T-helper 2 cell (primary cell): Measurements from ENCODE around the gene PLXNA2.

Experiments used
- DNase-seq, 5 experiments: peaks; one replicate each; pipeline versions ENCODE4 v3.0.0 to v3.0.0-alpha.2; 2012 to 2022

Gene PLXNA2

DNA sequence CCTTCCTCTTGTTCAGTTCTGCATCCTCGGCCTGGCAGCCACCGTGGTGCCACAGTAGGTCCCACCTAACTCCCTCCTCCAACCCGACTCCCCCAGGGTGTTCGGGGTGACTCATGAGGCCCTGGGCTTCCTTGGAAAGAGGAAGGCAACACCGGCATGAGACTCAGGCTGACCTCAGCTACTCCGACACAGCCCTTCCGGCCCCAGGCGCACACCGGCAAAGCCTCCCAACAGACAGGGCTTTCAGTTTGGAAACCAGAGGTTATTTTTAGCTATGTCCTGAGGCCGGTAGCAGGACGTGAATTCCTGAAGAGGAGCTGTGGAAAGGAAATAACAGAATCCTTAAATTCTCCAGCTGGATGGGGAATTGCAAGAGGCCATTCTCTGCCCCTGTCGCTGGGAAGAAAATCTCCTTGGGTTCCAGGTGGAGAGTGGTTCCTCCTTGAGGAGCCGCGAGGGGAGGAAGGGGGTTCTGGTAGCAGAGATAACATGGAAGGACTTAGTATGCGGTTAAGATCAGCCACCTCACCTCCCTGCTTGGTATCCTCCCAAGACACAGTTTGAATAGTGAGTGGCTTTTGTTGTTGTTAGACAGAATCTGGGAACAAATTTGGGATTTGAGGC is 24.4 kb downstream of the PLXNA2 start:
- no peak for DNase-seq

DNA sequence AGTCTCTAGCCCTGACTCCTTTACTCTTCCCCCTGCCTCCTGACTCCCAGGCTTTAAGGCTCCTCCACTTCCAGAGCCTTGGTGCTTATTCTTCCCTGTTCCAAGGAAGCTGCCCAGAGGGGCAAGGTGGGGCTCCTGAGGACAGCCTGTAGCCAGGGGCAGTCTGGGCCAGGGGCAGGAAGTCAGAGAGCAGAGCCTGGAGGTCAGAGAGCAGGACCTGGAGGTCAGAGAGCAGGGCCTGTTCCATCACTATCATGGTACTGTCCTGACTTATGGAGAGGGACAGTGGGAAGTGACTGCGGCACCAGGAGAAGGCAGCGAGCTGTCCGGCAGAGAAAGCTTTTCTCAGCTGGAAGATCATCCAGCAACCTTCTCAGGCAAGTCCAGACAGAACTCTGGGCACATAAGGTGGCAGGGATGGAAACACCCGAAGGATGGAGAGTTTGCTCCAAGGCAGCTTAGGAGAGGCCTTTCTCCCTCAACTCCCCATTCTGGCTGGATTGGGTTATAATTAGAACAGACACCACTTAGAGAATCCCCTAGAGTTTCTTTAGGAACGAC is 25.0 kb downstream of the PLXNA2 start:
- DNase-seq, result no peak

DNA sequence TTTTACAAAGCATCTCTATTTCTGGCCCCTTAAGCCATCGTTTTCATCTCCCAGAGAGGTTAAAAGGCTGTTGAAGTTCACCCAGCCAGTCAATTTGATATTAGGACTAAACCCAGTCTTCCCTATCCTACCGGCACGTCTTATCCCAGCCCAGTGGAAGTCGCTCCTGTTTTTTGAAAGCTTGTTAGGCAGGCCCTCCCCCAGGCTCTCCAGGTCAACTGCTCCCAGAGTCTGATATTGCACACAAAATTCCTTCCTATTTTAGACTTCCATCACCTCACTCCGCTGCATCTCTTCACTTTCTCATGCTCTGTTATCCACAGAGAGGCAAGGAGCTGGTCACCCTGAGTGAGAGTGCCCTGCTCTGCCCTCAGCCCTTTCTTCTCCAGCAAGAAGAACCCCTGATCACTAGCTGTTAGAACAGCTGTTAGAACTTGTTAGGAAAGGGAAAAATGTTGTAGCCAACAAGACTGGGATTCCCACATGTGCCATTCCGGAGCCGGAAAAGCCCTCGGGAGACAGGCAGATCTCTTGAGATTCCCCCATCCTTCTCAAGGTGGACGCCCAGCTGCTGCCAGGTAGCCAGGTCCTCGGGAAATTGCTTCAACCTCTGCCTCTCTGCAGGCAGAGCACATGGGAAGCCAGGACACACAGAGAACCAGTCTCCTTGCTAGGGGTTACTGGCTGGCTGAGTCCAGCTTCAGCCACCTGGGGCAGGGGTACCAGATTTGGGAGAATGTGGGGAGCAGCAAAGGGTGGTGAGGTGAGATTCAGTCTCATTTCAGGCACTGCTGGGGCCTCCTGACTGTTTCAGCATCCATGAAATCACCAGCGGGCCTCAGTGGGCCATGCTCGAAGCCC is 25.7 kb downstream of the PLXNA2 start:
- DNase-seq, result no peak

DNA sequence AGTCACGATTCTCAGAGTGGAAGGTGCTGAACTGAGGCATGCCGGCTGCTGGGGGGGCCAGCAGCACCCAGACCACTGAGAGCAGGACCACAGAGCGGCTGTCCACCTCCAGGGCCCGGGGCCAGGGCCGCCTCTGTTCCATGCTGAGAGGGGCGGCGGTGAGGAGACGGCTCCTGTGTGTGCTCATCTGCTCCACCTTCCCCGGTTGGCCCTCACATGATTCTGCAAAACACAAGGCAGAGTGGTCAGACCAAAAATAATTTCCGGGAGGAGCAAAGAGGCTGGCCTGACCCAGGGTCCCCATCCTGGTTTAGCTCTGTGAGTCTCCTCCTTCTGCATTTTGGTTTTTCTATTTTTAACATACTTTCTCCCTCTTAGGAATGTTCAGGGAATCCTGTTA is 26.4 kb downstream of the PLXNA2 start:
- DNase-seq, result no peak

DNA sequence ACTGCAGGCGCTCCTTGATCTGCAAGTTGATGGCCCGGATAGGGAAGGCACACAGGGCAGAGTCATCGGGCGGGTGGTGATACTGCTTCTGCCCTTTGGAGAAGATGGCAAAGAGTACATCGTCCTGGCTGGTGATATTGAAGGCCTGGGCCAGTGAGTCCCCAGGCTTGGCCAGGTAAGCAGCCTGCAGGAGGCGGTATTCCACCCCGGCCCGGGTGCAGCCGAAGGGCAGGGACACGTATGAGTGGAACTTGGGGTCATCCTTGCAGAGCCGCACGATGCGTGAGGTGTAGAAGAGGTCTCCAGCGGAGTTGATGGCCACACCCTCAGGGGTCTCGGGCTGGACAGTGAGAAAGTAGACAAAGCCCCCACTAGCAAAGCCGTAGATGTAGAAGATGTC is 27.4 kb downstream of the PLXNA2 start:
- DNase-seq, result no peak

DNA sequence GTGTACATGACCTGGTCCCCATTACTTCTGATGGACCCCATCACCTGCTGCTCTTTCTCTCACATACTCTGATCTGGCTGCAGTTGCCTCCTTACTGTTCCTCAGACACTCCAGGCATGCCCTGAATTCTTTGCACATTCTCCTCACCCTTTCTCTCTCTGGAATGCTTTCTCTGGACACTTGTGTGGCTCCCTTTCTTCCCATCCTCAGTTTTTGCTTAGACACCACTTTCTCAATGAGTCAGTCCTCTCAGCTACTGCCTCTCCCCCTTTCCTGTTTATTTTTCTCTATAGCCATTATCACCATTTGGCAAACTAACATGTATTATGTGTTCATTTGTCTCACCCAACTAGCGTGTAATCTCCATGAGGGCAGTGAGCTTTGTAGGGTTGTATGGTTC is 28.1 kb downstream of the PLXNA2 start:
- no peak for DNase-seq

DNA sequence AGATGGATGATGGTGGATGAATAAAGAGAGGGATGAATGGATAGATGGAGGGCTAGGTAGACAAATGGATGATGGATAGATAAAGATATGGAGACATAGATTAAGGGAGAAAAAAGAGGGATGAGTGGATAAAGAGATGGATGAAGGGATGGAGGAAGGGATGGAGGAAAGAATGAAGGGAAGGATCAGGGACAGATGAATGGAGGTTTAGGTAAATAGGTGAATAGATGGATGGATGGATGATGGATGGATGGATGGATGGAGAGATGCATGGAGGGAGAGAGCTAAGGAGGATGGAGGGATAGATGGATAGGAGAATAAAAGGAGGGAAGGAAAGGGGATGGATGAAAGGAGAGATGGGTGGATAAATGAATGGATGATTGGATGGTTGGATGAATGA is 28.8 kb downstream of the PLXNA2 start:
- DNase-seq, result no peak

DNA sequence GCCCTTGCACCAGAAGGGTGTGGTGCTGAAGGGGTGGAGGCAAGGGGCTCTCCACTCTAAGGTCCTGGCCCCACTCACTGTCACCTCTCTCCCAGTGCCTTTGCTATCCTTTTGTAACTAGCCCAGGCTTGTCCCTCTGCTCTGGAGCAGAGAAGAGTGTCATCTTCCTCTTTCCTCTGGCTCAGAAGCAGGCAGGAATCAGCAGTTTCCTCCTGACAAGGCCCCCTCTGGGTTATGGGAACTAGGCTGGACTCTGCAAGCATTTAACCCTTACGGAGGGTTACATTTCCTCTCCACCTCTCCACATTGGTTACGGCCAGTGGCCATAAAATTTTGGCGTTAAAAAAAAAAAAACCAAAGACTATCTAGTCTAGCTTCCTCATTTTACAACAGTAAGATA is 30.4 kb downstream of the PLXNA2 start:
- DNase-seq, result no peak

DNA sequence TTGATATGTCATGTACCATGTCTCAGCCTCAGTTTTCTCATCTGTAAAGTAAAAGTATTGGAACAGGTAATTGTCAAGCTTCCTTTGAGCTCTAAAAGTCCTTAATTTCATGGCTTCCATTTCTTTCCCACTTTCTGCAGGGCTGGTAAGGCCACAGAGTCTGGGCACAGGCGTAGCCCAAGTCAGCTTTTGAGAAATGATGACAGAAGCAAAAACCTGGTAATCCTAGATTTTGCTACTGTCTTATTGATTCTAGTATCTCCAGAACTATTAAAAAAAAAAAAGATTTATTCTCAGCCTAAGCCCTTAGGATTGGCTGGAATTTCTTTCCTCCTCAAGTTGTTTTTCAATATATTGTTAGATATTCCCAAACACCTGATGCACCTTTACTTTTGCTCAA is 31.3 kb downstream of the PLXNA2 start:
- no peak for DNase-seq

DNA sequence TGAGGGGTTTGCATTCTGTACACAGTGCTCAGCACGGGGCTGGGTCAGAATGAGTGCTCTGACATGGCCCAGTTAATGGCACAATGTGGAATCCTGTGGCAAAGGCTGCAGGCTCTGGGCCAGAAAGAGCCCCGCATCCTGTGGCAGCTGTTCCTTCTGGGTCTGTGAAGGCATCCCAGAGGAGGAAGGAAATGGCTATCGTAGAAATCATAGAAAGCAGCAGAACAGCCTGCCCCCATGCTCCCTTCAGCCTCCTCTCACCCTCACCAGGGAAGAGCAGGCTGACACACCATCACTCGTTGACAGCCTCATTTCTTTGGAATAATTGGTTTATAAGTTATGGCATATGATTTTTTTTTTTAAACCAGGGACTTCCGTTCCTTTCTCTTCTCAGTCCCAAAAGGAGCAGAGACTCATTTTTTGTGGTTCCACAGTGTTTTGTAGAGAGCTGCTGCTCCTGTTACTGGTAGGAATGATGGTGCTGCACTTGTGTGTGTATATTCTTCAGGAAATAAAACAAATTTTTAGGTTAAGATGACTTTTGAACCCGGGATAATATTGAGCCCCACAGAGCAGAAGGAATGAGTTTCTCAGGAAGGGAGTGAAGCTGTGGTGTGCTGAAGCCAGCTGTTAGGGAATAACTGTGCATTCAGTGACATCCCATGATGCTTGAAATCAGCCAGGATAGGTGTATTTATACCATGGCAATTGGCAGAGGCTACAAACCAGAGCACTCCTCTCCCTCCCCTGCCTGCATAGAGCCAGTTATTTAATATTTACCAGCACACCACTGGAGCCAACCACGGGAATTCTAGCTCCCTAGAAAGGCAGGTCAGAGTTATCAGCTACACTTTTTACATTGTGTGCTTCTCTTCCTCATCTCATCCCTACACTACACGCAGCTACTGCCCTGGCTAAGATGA is 32.0 kb downstream of the PLXNA2 start:
- DNase-seq, result no peak

DNA sequence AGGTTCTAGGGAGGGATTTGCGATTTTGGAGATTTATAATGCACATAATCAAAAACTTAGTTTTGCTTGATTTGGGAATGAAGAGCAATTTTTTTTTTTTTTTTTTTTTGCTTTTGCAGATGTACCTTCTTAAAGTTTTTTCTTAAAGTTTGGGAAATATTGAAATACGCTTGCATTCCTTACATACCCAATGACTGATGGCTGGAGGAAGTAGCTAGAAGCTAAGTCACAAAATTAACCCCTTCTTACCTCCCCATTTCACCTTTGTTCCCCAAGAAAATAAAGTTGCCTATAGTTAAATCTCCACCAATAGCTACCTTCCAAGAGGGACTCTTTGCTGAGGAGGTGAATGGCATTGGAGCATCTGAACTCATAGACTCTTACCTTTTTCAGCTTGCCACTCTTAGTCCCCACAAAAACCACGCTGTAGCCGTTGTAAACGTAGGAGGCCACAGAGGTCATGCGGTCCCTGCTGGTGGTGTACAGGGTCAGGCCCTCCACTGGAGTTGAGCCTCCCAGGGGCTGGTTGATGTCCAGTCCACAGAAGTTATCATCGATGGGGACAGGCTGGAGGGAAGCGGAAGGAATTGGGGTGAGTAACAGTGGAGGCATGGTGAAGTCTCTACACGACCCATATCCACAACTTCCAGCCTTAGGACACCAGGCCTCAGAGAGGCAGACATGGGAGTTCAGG is 34.1 kb downstream of the PLXNA2 start:
- no peak for DNase-seq

DNA sequence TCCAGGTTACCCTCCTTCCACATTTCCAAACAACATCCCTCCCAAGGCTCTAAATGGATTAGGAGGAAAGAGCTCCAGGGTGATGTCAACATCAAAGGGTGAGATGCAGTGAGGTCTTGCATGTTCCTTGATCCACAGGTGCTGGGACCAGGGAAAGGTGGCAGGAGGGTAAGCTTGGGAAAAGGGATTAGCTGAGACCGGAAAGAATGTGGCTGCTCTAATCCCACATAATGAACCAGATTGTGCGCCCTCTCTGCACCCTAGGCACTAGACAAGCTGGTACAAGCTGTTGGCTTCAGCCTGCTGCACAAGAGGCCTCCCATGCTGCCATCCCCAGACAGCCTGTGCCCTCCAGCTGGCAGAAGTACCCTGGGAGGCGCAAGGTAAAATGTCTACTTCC is 34.9 kb downstream of the PLXNA2 start:
- DNase-seq, result no peak

DNA sequence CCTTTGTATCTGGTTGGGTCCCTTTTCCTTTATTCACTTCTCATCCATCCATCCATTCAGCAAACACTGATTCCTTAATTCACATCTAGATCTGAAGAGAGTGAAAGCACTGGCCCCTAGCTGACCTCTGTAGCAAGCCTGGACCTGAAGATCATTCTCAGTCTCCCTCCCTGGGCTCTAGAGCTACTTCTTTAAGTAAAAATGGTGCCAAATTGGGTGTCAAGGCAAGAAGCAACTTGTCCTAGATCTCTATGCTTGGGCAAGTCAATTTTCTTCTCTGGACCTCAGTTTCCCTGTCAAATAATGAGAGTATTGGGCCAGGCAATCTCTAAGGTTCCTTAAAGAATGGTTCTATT is 36.1 kb downstream of the PLXNA2 start:
- no peak for DNase-seq

DNA sequence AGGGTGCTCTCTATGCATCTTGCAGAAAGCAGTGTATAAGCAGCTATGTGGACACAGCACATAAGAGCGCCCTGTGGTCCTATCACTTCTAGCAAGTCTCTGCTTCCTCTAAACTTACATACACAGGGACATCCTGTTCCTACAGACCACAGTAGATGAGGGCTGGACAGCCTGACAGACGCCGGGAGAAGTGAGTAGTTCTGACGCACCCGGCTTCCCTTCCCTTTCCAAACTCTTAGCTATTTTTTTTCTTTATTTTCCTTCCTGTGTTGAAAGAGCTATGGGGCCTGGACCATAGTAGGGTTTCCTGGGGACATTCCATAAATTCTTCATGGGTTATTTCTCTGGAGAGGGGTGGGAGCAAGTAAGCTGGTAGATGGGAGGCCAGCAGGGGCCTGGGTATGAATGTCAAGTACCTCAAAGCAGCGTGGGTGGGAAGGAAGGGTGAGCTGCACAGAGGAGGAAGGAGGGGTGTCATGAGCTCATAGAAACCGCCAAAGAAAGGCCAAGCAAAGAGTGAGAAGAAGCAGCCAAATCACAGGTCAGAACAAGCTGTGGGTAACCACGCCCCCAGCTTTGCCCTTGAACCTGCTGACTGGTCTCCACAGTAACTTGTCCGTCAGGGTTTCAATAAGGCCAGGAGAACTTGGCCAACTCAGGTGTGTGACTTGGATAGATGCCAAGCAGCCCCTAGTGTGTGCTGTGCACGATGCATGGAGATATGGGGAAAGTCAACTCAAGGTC is 36.6 kb downstream of the PLXNA2 start:
- no peak for DNase-seq

DNA sequence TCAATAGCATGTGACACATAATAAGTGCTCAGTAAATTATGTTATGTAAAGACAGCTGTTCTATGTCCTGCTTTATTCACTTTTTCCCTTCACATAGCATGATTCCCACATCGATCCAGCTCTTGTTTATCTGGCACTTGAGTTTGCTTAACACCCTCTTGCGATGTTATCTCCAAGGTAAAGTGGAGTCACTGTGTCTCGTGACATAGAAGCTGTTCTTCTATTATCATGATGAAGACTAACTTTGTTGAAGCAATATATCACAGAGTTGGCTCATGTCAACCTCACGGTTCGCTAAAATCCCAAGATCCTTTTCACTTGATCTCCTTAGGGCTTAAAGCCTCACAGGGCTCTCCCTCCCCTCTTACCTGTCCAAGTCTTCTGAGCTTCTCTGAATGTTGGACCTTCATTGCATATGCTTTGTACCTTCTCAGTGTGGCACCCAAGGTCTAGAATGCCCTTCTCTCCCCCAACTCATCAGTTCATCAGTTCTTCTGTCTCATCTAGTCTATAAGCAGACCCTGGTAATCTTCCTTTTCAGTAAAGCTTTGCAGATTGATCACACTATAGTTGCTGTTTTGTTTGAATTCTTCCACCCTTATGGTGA is 38.0 kb downstream of the PLXNA2 start:
- DNase-seq, result no peak

DNA sequence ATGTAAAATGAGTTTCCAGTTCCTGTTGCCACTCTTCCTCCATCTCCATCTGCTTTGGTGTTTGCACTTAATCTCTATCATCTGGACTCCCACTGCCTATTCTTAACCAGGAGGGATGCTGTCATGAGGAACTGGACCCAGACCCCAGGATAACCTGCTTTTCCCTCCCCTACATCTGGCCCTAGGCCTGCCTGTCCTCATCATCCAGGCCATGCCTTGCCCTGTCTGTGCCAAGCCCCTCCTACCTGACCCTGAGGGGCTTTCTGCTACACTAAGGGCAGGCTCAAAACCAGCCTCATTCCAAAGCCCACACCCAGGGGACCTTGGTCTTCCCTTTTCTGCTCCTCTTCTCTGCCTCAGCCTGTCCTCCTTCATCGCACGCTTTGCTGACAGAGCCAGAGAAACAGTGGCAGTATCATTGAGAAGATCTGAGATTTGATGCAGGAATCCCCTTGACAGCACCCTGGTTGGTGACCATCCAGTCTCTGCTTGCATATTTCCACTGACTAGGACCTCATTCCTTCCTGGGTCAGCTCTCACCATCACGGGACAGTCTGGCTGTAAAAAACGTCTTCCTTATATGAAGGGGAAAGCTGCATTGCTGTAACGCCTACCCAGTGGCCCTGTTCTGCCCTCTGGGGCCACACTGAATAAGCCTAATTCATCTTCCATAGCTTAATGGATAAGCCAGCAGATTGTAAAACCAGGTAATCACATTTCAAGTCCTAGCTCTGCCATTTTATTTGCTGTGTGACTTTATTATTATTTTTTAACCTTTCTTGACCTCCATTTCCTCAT is 38.8 kb downstream of the PLXNA2 start:
- no peak for DNase-seq

DNA sequence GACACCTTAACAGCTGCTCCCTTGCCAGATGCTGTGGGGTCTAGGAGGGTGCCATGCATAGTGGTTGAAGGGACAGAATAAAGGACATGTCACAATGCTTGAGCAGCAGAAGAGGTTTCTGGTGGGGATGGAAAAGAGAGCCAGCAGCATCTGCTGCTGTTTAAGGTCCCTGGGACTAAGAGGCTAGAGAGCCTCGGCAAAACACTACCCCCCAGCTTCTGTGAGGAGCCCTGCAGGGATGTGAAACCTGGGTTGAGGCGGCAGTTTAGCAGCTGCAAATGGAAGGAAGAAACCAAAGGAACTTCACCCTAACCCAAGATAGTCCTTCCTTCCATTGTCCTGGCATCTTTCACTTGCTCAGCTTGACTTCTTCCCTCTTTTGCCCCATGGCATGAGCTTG is 39.4 kb downstream of the PLXNA2 start:
- DNase-seq, result no peak

DNA sequence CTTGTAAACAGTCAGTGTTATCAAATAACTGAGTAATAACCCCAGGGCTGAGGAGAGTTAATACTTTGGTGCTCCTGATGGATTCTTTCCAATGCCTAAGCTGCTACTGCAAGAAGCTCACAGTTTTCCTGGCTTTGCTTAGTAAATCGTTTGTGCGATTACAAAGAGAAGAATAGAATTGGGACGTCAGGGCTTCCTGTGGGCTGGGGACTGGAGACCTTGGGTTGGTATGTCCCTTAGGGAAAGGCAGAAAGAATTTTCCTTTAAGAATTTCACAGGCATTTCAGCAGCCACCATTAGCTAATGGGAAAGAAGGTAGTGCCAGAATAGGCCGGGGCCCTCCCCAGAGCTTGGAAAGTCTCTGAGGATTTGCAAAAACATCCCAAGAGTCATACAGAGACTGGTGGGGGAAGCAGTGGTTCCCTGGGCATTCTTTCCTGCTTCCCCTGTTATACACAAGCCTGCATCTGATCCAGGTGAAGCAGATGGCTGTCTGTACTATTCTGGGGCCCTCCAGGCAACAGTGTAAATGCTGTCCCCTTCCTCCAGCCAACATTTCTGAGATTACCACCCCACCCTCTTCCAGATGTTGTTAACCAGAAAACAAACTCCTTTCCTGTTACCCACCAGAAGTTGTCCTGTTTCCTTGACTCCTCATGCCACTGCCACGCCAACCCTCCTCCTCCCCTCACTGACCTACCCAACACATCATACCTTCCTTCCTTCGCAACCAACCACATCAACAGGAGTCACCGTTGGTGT is 40.2 kb downstream of the PLXNA2 start:
- no peak for DNase-seq

DNA sequence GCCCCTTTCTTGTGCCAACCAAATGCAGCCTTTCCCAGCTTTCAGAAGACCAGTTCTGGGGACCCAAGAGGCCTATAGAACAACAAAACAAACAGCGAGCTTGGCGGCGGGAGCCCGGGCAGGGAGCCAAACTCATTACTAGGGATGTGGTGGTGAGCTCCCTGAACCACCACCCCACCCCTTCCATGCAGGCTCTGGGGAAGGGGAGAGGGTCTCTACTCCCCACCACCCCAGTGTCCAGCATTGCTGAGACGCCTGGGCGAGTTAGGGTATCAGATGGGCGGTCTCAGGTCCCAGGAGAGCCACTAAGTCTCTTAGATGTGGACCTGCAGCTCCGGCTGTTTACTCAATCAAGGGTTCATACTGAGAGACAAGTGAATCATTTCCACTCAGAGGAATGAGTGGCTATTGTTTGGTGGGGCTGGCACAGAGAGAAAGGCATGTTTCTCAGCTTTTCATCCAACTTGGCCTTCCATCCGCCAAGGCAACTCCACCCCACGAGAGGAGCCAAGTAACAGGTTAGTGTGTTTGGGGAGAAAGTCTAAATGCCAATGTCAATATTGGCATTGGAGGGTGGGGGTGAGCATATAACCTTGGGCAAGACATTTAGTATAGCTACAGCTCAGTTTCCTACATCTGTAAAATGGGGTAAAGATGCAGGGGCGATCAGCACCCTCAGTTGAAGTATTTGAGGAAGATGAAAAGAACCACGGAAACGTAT is 40.9 kb downstream of the PLXNA2 start:
- DNase-seq, result no peak
